B cell (primary cell): ENCODE measurements around the gene DPYD.

Source experiments
- CTCF ChIP-seq: fragments of 200-600 bp; IDR thresholded peaks from one replicate; pipeline ENCODE4 v1.8.0; 2022; ENCODE audit warnings: antibody characterized with exemption, mild to moderate bottlenecking
- EZH2 ChIP-seq: IDR thresholded peaks from 2 replicates; pipeline ENCODE4 v1.6.1; 2012; ENCODE audit warnings: borderline replicate concordance, low read depth, mild to moderate bottlenecking, moderate library complexity, low read length; ENCODE audit not compliant: insufficient read depth, poor library complexity, severe bottlenecking

- TF ChIP-seq CTCF (no peak), EZH2 (no peak)
Observed at GRCh38 chr1:97094247-97094972, 826.4 kb downstream of the DPYD start.
